DMS153 treated with DMSO at 0.1 percent for 48 hours (cell line): Measurements from ENCODE around the gene C1QTNF9B.
A peak's percentile ranks its signal among the peaks of the same experiment; 100 is the strongest.
"Not testable (repeated sequence)": the region's sequence is repeated elsewhere in the genome, so short reads cannot be mapped to it uniquely, and the experiment has no call there.

Experiments used
- DNase-seq: peaks from one replicate; lab custom pipeline; 2025; ENCODE audit not compliant: unreplicated experiment; lab: John Stamatoyannopoulos, UW

C1QTNF9B gene

DNA sequence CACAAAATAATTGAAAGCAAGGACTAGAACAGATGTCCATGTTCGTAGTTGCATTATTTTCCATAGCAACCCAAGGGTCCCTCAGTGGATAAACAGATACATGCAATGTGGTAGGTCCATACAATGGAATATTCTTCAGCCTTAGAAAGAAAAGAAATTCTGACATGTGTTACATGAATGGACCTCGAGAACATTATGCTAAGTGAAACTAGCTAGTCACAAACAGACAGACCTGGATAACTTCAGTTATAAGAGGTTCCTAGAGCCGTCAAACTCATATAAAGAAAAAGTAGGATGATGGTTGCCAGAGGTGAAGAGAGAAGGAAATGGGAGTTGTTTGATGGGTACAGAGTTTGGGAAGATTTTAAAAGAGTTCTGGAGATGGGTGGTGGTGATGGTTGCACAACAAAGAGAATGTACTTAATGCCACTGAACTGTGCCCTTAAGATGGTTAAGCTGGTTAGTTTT lies at the start of gene C1QTNF9B:
Gene C1QTNF9B (minus strand): TSS at position 51 of the 468 bp plus-strand sequence.
- not testable (repeated sequence) for DNase-seq

DNA sequence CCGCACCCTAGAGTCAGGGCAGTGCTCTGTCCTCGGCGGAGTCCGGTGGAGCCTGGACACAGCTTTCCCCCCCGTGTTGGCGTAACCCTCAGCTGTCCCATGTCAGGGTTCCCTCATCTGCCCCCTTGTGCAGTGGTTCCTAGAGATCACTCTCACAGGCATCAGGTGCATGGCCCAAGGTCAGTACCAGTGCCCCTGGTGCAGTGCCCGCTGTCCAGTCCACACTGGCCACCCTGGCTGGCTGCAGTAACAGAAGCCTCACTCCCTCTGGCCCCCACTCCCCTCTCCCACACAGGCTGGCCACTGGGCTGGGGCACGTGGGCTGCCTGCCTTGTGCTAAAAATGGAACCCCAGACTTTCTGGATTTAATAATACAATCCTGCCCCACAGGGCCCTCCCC lies 49.6 kb upstream of the C1QTNF9B start:
- DNase-seq, result no peak

DNA sequence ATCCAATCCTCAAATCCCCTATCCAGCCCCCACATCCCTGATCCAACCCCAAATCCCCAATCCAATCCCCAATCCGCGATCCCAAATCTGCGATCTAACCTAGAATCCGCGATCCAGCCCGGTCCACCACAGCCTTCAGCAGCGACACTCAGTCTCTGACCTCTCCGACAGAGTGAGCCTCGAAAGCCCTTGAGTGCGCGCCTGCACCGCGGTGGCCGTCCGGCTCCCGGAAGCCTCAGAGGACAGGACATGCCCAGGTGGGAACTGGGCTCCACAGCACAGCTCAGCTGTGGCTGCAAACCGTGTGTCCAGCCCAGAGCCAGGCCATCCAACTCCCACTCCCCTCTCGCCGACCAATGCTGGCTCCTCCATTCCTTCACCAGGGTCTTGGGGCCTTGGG lies 48.8 kb upstream of the C1QTNF9B start:
- DNase-seq, result no peak

DNA sequence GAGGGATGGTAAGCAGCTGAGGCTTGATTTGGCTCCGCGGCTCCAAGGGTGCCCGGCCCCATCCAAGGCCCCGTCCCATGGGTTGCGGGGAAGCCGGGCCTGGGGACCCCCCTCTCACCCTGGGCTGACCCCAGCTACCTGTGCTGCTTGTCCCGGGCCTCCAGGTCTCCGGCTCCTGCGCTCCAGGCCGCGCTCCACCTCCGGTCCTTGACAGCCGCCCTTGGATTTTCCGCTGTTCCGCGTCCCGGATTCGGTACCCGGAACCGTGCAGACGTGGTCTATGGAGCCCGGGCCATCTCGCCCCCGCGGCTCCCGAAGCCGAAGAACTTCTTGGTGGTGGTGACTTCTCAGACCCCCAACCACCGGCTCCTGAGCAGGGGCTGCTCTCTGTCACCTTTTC lies 48.3 kb upstream of the C1QTNF9B start:
- DNase-seq, result no peak

DNA sequence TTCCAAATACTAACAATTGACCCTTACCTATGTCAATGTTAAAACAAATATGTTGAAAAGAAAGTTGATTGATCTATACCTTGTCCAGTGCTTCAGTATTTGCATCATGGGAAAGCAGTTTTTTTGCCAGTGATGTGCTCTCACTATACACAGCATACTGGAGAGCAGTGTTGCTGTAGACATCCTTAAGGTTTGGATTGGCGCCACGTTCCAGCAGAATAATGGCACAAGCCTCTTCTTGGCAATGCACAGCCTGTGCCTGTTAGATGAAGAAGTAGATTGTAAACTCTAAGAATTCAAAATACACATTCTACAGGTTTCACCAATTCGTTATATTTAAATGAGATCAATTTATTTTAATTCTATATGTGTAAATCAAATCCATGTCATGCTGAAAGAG lies 43.9 kb upstream of the C1QTNF9B start:
- no peak for DNase-seq

DNA sequence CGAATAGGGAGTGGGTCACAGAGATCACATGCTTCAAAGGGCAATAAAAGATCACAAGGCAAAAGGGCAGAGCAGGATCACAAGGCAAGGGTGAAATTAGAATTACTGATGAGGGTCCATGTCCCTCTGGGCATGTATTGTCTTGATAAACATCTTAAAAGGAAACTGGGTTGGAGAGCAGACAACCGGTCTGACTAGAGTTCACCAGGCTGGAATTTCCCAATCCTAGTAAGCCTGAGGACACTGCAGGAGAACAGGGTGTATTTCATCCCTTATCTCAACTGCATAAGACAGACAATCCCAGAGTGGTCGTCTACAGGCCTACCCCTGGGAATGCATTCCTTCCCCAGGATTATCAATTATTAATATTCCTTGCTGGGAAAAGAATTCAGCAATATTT lies 42.4 kb upstream of the C1QTNF9B start:
- not testable (repeated sequence) for DNase-seq

DNA sequence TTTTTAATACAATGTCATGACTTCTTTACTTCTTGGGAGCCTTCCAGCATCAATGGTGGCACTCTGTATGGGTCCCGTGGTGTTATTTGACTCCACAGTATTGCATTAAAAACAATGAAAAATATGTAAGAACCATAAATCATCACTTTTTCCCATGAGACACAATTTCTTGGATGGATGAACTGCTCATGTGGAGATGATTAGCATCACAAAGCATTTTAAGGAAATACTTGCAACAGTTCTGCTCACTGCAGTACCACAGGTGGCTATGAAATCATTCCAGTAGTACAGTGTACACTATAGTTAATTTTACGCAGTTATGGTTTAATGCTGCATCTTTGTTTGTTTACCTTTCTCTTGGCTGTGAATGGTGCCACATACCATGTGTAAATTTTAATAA lies 37.2 kb upstream of the C1QTNF9B start:
- no peak for DNase-seq

DNA sequence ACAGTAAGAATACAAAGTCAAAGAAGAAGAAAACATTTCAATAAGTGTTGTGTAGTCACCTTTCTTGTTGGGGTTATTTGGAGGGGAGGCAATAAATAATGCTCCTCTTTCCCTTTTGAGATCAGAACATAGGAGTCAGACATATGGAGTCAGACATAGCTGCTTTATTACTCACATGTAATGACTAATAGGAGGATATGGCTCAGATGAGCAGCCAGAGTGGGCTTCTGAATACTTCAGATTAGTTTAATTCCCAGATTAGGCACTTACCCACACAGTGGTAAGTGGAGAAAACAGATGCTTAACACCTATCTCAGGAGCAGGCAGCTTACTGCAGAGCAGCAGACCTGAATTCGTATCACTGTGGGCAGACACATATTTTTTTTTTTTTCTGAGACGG lies 31.7 kb upstream of the C1QTNF9B start:
- DNase-seq, result no peak

DNA sequence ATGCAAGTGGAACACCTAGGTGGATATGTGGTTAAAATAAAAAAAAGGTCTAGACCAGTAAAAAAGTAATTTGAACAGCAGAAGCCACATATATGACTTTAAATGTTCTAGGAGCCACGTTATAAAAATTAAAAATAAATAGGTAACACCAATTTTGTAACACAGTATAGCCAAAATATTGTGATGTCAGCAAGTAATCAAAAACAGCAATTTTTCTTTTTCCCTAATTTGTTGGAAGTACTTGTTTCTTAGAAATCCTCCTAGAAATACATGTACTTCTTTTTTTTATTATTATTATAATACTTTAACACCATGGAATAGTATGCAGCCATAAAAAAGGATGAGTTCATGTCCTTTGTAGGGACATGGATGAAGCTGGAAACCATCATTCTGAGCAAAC lies 25.7 kb upstream of the C1QTNF9B start:
- DNase-seq, result no peak

DNA sequence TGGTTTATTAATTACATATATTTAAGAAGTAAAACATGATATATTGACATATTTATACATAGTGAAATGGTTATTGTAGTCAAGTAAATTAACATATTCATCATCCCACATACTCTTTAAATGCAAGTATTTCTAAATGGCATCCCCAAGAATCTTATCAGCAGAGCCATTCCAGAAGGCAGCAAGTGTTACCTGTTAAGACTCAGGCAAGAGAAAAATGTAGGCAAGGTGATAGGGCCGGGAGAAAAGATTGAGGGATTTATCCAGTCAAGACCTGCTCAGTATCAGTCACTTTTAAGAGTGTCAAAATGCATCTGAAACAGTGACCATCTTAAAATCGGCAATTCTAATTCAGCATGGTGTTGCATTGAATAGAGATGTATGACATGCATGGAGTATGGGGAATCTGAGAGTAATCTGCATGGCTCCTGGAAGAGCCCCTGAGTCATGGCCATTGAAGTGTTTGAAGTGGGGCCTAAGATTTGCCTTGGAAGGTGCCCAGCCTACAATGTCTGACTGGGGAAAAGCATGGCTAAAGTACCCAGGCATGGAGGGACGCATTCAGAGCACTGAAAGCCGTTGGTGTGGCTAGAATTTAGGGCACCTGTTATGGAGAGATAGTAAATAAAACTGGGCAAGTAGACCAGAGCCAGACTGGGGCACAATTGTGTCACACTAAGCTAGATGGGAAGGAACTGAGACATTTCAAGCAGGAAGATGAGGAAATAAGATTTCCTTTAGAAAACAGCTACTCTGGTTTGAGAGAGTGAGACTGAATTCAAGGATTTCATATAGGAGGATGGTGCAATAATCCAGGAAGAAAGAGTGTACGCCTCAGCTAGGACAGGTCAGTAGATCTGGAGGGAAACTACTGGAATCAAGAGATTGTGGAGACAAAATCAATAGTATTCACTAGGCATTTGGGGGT lies 25.0 kb upstream of the C1QTNF9B start:
- no peak for DNase-seq

DNA sequence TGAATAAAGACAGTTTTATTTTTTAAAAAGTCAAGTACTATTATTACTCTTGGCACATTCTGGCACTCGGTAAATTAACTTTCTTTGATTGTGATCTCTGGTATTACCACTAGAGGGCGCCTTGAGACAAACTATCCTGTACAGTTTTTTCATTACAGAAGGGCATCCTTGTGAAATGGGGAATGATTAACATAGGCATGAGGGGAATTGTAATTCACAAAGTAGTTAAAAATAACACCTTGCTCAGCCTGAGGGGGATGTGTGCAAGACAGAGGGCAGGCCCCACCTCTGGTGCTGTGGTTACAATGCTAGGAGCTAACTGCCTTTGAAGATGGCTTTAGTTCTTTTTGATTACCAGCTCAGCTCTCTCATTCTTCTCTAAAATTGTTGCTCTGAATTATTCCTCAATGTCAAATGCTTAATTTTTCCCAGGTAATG lies 24.2 kb upstream of the C1QTNF9B start:
- DNase-seq, result peak; percentile 37

DNA sequence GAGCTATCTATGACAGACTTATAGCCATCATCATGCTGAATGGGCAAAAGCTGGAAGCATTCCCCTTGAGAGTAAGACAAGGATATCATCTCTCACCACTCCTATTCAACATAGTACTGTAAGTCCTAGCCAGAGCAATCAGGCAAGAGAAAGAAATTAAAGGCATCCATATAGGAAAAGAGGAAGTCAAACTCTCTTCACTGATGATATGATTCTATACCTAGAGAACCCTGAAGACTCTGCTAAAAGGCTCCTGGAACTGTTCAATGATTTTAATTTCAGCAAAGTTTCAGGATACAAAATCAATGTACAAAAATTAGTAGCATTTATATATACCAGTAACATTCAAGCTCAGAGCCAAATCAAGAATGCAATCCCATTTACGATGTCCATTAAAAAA lies 21.7 kb upstream of the C1QTNF9B start:
- DNase-seq, result no peak

DNA sequence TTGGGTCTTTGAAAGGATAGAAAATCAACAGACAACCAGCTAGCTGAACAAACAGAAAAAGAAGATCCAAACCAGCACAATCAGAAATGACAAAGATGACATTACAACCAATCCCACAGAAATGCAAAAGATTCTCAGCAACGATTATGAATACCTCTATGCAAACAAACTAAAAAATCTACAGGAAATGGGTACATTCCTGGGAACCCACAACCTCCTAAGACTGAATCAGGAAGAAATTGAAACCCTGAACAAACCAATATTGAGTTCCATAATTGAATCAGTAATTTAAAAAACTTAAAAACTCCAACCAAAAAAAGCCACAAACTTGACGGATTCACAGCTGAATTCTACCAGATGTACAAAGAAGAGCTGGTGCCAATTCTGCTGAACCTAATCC lies 20.9 kb upstream of the C1QTNF9B start:
- DNase-seq, result no peak

DNA sequence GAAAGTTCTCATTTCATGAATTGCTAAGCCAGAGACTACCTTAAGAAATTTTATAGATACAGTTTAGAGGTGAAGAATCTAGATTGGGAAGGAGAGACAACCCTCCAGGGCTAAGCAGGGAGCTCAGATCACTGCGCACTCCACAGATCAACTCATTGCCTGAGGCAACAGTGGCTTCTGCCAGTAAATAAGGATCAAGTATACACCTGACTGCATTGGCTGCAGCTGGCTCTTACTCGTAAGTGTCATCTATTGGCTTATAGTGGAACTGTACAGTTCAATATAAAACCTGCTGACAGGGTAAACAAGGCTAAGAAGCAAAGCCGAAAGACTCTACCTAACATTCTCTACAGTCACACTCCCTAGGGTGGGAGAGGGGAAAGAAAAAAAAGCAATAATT lies 18.0 kb upstream of the C1QTNF9B start:
- no peak for DNase-seq

DNA sequence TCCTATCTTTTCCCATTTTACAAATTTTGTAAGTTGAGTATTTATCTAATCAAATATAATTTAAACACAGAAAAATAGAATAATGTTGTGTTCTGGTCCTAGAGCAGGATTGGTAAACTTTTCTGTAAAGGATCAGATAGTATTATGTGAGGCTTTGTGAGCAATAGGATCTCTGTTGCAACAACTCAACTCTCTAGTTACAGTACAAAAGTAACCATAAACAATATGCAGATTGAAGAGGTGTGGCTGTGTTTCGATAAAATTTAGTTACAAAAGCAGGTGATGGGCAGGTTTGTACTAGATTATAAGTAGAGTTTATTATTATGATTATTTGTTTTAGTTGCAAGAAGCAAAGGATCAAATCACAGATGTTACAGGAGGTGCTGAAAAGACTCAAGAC lies 15.2 kb upstream of the C1QTNF9B start:
- DNase-seq, result no peak

DNA sequence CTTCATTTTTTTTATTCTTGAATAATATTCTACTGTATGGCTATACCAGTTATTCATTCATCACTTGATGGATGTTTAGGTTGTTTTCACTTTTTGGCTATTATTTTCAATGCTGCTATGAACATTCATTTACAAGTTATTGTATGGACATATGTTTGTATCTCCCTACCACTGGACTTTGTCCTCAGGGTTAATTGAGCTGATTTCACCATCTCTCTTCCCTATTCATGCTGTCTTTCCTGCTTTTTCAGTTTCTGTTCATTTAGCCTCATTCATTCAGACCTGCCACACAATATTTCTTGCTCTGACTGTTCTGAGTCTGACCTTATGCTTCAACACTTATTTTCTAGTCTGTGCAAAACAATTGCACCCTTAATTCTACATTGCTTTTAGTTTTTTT lies 12.3 kb upstream of the C1QTNF9B start:
- DNase-seq, result no peak

DNA sequence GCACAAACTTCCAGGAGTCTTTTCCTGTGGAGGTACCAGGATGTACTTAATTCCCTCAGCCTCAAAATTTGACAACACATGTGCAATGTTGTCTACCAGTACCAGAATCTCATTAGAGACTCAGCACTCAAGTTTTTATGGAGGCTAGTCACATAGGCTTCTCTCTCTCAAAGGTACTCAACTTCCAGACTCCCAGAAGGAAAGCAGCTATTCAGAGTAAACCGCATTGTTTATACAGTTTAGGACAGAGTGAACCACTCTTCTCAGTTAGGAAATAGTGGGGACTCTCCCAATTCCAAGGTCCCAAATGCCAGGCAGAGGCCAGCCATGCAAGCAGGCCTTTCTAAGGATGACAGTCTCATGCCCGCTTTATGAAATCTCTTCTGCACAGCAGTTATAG lies 8.5 kb upstream of the C1QTNF9B start:
- DNase-seq, result no peak

DNA sequence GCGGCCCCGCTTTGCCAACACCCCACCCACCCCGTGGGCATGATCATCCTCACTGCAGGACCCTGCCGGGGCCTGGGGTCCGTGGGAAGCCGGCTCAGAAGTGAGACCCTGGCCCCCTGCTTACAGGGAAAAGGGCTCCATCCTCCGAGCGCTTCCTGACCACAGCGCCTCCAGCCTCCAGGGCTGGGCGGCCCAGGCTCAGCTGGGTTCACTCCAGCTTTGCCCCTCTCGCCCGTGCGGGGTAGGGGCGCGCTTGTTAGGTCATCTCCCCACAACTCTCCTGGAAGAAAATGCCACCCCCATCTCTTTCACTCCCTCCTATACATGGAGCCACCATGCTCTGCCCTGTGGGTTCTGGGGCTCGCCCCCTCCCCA lies 6.6 kb upstream of the C1QTNF9B start:
- DNase-seq, result no peak

DNA sequence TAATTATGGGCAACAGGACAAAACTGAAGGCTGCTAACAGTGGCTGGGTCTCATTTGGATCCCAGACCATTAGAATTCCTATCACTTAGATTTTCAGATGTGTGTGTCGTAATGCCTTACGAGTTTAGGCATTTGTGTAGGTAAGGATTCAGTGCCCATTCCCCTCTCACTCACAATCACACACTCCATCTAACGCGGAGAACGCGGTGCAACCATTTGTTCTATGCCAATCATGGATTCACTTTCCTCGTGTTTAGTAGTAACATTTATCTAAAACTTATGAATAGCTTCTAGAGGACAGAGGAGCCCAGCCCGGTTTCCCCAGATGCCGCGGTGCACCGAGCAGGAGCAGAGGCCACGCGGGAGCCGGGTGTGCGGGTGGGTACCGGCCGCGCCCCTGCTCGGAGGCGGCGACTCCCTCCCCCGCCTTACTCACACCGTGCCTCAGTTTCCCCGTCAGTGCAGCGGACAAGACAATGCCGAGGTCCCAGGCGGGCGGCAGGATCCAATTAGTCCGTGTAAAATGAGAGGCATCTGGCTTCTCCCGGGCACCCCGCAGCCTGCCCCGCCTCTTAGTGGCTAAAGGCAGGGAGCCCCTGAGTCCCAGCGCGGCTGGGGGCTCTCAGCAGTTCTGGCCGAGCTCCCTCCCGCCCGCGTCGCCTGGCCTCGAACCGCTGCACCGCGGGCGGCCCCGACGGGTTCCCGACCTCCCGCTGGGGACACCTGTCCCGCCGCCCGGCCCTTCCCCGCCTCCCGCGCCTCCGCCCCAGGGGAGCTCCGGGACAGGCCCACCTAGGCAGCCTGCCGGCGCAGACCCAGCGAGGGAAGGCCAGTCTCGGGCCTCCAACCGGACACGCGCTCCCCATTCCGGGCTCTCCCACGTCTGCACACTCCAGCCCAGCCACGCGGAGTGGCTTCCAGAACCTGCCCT lies 5.9 kb upstream of the C1QTNF9B start:
- DNase-seq, result no peak

DNA sequence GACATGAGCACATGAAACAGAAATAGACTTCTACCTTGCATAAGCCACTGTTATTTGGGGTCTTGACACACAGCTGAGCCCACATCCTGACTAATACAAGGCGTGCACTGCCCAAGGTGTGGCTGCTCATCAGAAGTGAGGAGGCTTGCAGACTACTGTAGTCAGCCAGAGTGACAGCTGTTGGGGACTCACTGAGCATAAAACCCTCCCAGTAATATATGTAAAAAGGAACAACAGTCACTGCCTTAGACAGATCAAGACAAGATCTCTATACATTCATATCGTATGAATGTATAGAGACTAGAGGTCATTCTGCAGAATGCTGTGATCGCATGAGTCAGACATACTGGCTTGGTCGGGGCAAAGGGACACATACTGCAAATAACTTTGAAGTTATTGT lies 4.1 kb upstream of the C1QTNF9B start:
- no peak for DNase-seq

DNA sequence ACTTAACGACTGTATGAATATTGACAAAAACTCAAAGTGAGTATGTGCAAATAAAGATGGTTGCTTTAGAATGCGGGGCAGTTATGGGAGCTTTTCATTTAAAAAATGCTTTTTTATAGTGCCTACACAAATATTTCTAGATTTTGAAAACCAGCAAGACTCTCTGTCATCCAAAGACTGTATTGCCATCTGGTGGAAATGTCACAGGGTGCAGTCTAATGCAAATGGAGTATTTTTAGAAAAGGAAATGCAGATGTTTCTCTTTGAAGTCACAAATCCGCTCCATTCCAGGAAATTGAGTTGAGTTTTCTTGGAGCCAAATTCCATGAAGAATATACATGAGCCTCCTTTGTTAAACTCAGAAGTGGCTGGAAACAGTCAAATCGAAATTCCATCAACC lies 2.3 kb upstream of the C1QTNF9B start:
- peak; percentile 19 for DNase-seq

DNA sequence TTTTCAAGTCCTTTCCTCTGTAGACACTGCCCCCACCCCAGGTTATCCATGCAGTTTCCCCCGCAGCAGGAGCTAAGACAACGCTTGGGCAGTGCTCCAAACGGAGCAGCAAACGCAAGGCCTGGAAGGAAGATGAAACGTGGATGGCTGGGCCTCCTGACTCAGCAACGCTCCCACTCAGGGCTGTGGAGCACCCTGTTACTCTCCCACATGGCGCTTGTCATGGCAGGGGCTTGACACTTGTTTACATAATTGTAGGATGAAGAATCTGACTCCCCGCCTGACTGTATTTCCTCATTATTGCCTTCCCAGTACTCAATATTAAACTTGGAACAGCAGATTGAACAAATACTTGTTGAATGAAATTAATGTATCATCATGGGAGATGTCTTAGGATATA lies 799 bp upstream of the C1QTNF9B start:
- DNase-seq, result no peak
